Putamen (tissue), 1 donor: ENCODE measurements around the gene PPP2R2C.

Experiments used
- DNase-seq: peaks from one replicate; pipeline ENCODE4 v3.0.0-alpha.2; 2016; ENCODE audit warnings: low spot score

Gene PPP2R2C

GRCh38 chr4:6362243-6362885 lies 110.0 kb downstream of the PPP2R2C start:
- no peak for DNase-seq

GRCh38 chr4:6361076-6361784 lies 111.2 kb downstream of the PPP2R2C start:
- no peak for DNase-seq

DNA sequence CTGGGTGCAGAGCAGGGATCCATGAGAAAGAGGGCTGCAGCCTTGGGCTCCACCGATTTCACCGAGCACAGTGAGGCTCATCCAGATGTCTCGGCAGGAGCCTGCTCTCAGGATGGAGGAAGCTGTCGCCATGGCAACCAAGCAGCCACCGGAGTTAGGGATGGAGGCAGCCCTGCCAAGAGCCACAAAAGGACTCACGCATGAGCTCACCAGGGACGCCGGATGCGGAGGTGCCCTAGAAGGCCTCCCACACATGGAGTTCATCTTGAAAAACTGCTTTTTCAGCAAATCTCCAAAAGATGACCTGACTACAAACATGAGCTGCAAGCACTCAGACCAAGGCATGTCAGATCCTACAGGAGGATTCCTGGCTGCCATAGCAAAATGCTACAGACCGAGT lies 112.0 kb downstream of the PPP2R2C start:
- DNase-seq = peak; percentile 80

DNA sequence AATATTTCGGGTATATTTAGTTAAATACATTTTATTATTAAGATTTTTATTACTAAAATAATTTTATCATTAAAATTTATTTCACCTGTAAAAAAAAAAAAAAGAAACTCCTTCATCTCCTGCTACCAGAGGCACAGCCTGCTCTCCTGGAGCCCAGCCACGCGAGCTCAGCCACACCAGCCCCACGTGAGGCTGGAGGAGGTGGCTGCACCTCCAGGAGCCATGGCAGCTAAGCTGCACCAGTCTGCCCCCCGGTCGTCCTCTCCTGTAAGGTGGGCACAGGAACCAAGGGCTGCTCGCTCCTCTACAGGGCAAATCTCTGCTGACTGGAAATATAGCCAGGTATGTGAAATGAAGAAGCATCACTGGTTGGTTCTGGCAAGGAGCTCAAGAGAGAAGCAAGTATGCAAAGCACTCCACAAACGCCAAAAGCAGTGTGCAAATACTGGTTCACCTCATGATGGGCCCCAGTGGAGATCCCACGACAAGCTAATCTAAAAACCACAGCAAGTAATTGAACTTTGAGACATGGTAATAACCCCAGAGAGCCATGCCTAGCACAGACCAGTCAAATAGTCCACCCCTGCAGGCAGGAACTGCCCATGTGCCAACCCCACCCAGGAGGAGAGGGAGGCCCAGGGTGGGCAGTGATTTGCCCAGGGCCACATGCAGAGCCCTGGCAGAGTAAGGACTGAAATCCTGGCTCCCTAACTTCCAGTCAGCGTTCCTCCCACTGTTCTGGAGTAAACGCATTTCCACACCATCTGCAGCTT lies 112.7 kb downstream of the PPP2R2C start:
- no peak for DNase-seq

GRCh38 chr4:6357476-6357875 lies 114.9 kb downstream of the PPP2R2C start:
- no peak for DNase-seq

- DNase-seq = no peak
These were observed 116.3 kb downstream of the PPP2R2C start for GRCh38 chr4:6356076-6356560.

DNA sequence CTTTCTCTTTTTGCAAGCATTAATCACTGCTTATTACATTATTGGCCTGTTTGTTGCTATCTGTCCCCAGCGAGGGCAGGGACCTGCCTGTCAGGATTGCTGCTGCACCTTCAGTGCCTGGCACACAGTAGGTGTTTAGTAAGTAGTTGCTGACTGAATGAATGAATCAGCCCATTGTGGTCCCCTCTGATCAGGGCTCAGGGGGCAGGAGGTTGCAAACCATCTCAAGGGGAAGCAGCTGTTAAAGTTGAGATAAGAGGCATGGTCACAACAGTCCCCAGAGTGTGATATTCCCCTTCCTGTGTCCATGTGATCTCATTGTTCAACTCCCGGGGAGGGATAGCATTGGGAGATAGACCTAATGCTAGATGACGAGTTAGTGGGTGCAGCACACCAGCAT lies 117.4 kb downstream of the PPP2R2C start:
- no peak for DNase-seq

GRCh38 chr4:6354626-6355025 lies 117.8 kb downstream of the PPP2R2C start:
- DNase-seq = no peak

DNA sequence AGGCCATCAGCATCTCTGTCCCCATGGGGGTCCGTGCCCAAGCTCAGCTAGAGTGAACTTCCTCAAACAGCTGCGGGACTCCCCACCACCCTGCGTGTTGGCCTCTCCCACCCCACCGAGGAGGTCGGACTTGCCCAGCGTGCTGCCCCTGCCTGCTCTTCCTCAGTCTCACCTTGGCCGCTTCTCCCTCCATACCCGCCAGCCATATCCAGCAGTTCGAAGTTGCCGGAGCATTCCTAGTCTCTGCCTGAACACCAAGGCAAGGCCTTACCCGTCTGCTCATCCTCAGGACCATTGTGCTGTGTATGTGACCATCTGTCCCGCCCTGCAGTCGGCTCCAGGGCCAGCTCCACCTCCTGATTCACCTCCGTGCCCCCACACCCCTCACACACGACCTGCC lies 118.3 kb downstream of the PPP2R2C start:
- no peak for DNase-seq

GRCh38 chr4:6352031-6352692 lies 120.3 kb downstream of the PPP2R2C start:
- no peak for DNase-seq

- DNase-seq = no peak
These were observed 121.0 kb downstream of the PPP2R2C start for GRCh38 chr4:6351246-6352000.

DNA sequence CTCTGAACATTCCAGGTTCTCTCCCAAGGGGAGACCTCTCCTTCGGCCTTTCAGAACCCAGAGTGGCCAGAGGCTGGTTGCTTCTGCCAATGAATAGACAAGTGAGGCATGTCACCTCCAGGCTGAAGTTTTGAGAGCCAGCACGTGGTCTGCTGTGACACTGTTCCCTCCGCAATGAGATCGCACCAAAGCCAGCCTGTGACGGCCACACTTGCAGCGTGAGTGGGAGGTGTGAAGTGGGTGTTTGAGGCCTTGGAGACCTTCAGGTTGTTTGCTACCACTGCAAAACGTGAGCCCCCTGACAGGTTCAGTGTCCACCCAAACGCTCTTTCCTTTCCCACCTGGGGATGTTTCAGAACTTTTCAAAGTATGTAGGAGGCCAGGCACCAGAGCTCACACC lies 121.8 kb downstream of the PPP2R2C start:
- no peak for DNase-seq

- DNase-seq = no peak
These were observed 122.4 kb downstream of the PPP2R2C start for GRCh38 chr4:6349896-6350603.

DNA sequence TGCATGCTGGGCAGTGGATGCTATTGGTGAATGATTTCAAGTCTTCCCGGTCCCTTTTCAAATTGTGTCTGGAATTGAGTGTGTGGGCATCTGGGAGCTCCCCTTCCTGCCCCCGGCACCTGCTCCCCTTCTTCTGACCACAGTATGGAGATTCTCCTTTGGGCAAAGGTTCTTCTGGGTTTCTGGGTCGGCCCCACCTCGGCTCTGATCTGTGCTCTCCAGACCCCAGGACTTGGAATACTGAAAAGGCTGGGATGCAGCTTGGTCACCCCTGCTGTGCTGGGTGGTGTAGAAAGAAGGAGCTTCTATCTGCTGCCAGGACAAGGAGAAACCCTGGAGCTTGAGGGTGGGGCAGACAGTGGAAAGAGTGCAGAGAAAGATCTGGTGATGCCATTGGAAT lies 124.0 kb downstream of the PPP2R2C start:
- no peak for DNase-seq

- no peak for DNase-seq
These were observed 124.8 kb downstream of the PPP2R2C start for GRCh38 chr4:6347511-6348045.

DNA sequence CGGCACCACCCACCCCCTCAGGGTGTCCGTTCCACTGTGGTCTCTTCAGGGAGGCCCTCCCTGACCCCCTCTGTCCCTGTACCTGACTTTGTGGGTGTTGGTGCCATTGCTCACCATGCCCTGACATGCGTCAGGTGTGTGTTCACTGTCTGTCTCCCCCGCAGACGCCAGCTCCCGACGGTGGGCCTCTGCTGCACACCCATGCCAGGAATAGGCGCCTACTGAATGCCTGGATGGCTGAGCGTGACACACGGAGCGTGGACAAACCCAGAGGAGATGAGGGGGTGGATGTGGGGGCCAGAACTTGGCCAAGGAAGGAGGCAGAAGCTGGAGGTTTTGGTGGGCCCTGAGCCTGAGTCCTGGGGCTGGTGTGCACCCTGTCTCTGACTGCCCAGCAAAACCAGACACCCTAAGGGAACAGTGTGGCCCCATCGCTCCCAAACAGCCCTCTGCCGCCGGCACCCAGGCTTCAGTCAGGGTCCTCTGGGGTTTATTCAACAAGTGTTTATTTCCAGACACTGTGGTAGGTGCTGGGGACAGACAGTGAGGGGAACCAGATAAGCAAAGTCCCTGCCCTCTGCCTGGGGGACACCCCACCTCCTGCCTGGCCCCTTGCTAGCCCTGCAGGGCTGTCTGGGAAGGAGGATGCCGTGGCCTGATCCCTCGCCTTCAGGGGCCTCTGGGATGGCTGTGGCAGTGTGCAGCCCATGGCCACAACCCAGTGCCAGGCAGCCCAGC lies 125.9 kb downstream of the PPP2R2C start:
- DNase-seq = no peak

DNA sequence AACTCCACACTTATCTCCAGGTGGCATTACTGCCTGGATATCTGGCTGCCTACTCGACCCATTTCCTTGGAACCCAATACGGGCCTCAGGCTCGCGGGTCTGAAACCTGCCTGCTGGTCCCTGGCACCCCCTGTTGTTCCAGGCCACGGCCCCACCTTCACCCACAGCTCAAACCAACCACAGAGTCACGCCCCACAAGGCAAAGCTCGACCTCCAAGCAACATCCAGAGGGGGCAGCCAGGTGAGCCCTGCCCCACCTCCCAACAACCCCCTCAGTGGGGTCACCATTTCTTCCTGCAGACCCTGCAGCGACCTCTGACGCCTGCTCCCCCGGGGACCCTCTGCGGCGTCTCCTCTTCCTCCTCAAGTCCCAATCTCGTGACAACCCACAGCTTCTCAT lies 126.5 kb downstream of the PPP2R2C start:
- DNase-seq = no peak

- DNase-seq = no peak
These were observed 127.2 kb downstream of the PPP2R2C start for GRCh38 chr4:6345096-6345830.

DNA sequence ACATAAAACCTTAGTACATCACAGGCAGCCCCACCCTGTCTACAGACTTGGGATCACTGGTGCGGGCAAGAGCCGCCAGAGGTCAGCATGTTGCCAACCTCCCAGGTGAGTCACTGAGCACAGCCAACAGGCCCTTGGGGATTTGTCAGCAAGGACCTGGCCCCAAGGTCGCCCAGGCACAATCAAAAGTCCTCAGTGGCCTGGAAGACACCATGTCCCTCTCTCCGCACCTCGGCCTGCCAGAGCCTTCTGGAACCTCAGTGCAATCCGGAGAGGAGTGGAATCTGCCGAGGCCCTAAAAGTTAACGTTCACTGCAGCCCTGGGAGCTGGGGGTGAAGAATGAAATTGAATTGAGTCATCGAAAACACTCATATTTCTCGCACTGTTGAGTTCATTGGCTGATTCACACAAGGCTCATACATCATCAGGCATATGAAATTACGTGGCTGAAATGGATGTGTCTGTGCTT lies 128.4 kb downstream of the PPP2R2C start:
- DNase-seq = no peak
